Measurements from ENCODE around the gene MPIG6B. TPM values are rescaled to one million over a fixed set of nuclear protein-coding genes. Genes with fewer than 3 reads are reported as not detected.

Gene MPIG6B
- not detected for total RNA-seq
- polyA plus RNA-seq, result 0.08 TPM

GRCh38 chr6:31723245-31723979 lies at the start of gene MPIG6B:
TSS of gene MPIG6B (plus strand) at chr6:31723373. CDS start at chr6:31723384, 11 bp downstream.
- POLR2A ChIA-PET, result interaction anchor here (0.6 to 0.7 kb wide), 2 partner anchors 112 to 146 kb away, joined by 3 to 4 read pairs; no protein-coding TSS in a partner anchor
- H3K27ac Mint-ChIP-seq, result peak within 1 kb of the TSS in 3 of 8 donors; percentile 20 to 64 (median 46)

GRCh38 chr6:31676322-31676903 lies 46.8 kb upstream of the MPIG6B start:
- CTCF ChIA-PET, result no interaction called here
- Mint-ChIP-seq H3K4me1 (peaks cover 12 to 14% (median 14%) of the 10 kb centered on the region in 3 donors), H3K9me3 (no peaks in the 10 kb centered on the region), H3K27me3 (no peaks in the 10 kb centered on the region), H3K4me3 (peak overlapping the region in 1 of 7 donors; percentile 36), H3K36me3 (peaks cover 0 to 22% (median 7%) of the 10 kb centered on the region in 3 donors), H3K27ac (peak overlapping the region in 4 of 8 donors; percentile 40 to 90 (median 61))
- no peak overlapping the region for H3K27ac ChIP-seq (ENCODE audit: low read depth, low read length)
- POLR2A ChIA-PET, result no interaction called here
- H3K4me3 ChIP-seq (ENCODE audit: low read length), result no peak overlapping the region
- no peaks in the 10 kb centered on the region for H3K9me3 ChIP-seq (ENCODE audit: low read length)
- no peaks in the 10 kb centered on the region for H3K27me3 ChIP-seq (ENCODE audit: insufficient read depth, low read length, poor library complexity, severe bottlenecking)
- H3K4me1 ChIP-seq (ENCODE audit: insufficient read depth, low read length), result peaks cover 7% of the 10 kb centered on the region
- no peak for DNase-seq
- peaks cover 8% of the 10 kb centered on the region for H3K36me3 ChIP-seq (ENCODE audit: insufficient read depth, low read length)

More at GRCh38 chr6:31723245-31723979, at the start of gene MPIG6B:
- DNase-seq, result no peak
- H3K27me3 ChIP-seq (ENCODE audit: insufficient read depth, low read length, poor library complexity, severe bottlenecking), result no peaks in the 10 kb centered on the region
- peaks cover 4% of the 10 kb centered on the region for H3K36me3 ChIP-seq (ENCODE audit: insufficient read depth, low read length)
- H3K4me3 Mint-ChIP-seq, result no peak within 1 kb of the TSS
- no peaks in the 10 kb centered on the region for H3K9me3 ChIP-seq (ENCODE audit: low read length)
- CTCF ChIA-PET, result interaction anchor here (0.9 to 1.3 kb wide), 5 partner anchors 16 to 172 kb away, joined by 3 to 4 read pairs (median 3); partner anchors contain the start of gene MSH5
- H3K4me3 ChIP-seq (ENCODE audit: low read length), result no peak within 1 kb of the TSS
- H3K27me3 Mint-ChIP-seq, result peaks cover 0 to 2% of the 10 kb centered on the region in 2 donors
- H3K27ac ChIP-seq (ENCODE audit: low read depth, low read length), result no peak within 1 kb of the TSS
- peaks cover 17% of the 10 kb centered on the region for H3K4me1 ChIP-seq (ENCODE audit: insufficient read depth, low read length)
- peaks cover 0 to 10% (median 2%) of the 10 kb centered on the region in 3 donors for H3K36me3 Mint-ChIP-seq
- H3K4me1 Mint-ChIP-seq, result peaks cover 10 to 15% (median 13%) of the 10 kb centered on the region in 3 donors
- no peaks in the 10 kb centered on the region for H3K9me3 Mint-ChIP-seq

GRCh38 chr6:31676904-31677303 lies 46.3 kb upstream of the MPIG6B start:
- peaks cover 10% of the 10 kb centered on the region for H3K4me1 ChIP-seq (ENCODE audit: insufficient read depth, low read length)
- ChIA-PET POLR2A (no interaction called here), CTCF (interaction anchor here (2.0 kb wide), 1 partner anchor 153 kb away, joined by 6 read pairs; no protein-coding TSS in a partner anchor)
- H3K4me1 Mint-ChIP-seq, result peaks cover 16 to 19% (median 16%) of the 10 kb centered on the region in 3 donors
- H3K27ac ChIP-seq (ENCODE audit: low read depth, low read length), result no peak overlapping the region
- no peaks in the 10 kb centered on the region for H3K27me3 ChIP-seq (ENCODE audit: insufficient read depth, low read length, poor library complexity, severe bottlenecking)
- peaks cover 0 to 17% (median 7%) of the 10 kb centered on the region in 3 donors for H3K36me3 Mint-ChIP-seq
- H3K9me3 Mint-ChIP-seq, result no peaks in the 10 kb centered on the region
- H3K36me3 ChIP-seq (ENCODE audit: insufficient read depth, low read length), result peaks cover 3% of the 10 kb centered on the region
- DNase-seq, result no peak
- H3K27me3 Mint-ChIP-seq, result no peaks in the 10 kb centered on the region
- no peaks in the 10 kb centered on the region for H3K9me3 ChIP-seq (ENCODE audit: low read length)
- H3K27ac Mint-ChIP-seq, result peak overlapping the region in 3 of 8 donors; percentile 40 to 90 (median 55)
- H3K4me3 ChIP-seq (ENCODE audit: low read length), result no peak overlapping the region
- peak overlapping the region in 1 of 7 donors; percentile 36 for H3K4me3 Mint-ChIP-seq

GRCh38 chr6:31677955-31678354 lies 45.2 kb upstream of the MPIG6B start:
- Histone ChIP-seq H3K27me3 (ENCODE audit: insufficient read depth, low read length, poor library complexity, severe bottlenecking) (no peaks in the 10 kb centered on the region), H3K36me3 (ENCODE audit: insufficient read depth, low read length) (no peaks in the 10 kb centered on the region), H3K9me3 (ENCODE audit: low read length) (no peaks in the 10 kb centered on the region), H3K4me3 (ENCODE audit: low read length) (no peak overlapping the region), H3K27ac (ENCODE audit: low read depth, low read length) (no peak overlapping the region), H3K4me1 (ENCODE audit: insufficient read depth, low read length) (peaks cover 10% of the 10 kb centered on the region)
- Mint-ChIP-seq H3K27me3 (no peaks in the 10 kb centered on the region), H3K27ac (peak overlapping the region in 2 of 8 donors; percentile 28 to 69), H3K4me1 (peaks cover 16 to 21% (median 16%) of the 10 kb centered on the region in 3 donors), H3K36me3 (peaks cover 0 to 8% (median 6%) of the 10 kb centered on the region in 3 donors), H3K9me3 (no peaks in the 10 kb centered on the region), H3K4me3 (peak overlapping the region in 1 of 7 donors; percentile 70)
- no peak for DNase-seq
- ChIA-PET POLR2A (interaction anchor here (0.7 kb wide), 1 partner anchor 447 kb away, joined by 4 read pairs; no protein-coding TSS in a partner anchor), CTCF (interaction anchor here (2.0 kb wide), 1 partner anchor 152 kb away, joined by 6 read pairs; no protein-coding TSS in a partner anchor)

GRCh38 chr6:31680226-31681134 lies 42.7 kb upstream of the MPIG6B start, which contains the start of gene LY6G5C:
TSS of gene LY6G5C (minus strand) at chr6:31681067. CDS start at chr6:31680373, 694 bp downstream.
- Mint-ChIP-seq H3K4me1 (peaks cover 16 to 21% (median 16%) of the 10 kb centered on the region in 3 donors), H3K4me3 (peak within 1 kb of the TSS; percentile 80 to 97 (median 87)), H3K27ac (peak within 1 kb of the TSS; percentile 32 to 93 (median 88)), H3K9me3 (no peaks in the 10 kb centered on the region), H3K36me3 (peaks cover 0 to 6% (median 4%) of the 10 kb centered on the region in 3 donors), H3K27me3 (no peaks in the 10 kb centered on the region)
- H3K4me3 ChIP-seq (ENCODE audit: low read length), result peak within 1 kb of the TSS; percentile 66
- peak; percentile 33 to 72 (median 45) for DNase-seq
- ChIA-PET POLR2A (interaction anchor here (0.8 to 1.2 kb wide), 2 partner anchors 149 to 151 kb away, joined by 3 read pairs; no protein-coding TSS in a partner anchor), CTCF (interaction anchor here (0.7 to 1.9 kb wide), 8 partner anchors 19 to 367 kb away, joined by 3 to 12 read pairs (median 4); partner anchors contain the start of gene ABHD16A)
- H3K27me3 ChIP-seq (ENCODE audit: insufficient read depth, low read length, poor library complexity, severe bottlenecking), result no peaks in the 10 kb centered on the region
- H3K27ac ChIP-seq (ENCODE audit: low read depth, low read length), result peak within 1 kb of the TSS; percentile 28
- no peaks in the 10 kb centered on the region for H3K9me3 ChIP-seq (ENCODE audit: low read length)
- peaks cover 10% of the 10 kb centered on the region for H3K4me1 ChIP-seq (ENCODE audit: insufficient read depth, low read length)
- H3K36me3 ChIP-seq (ENCODE audit: insufficient read depth, low read length), result no peaks in the 10 kb centered on the region

- Mint-ChIP-seq H3K27me3 (no peaks in the 10 kb centered on the region), H3K27ac (peak overlapping the region; percentile 32 to 92 (median 81)), H3K4me3 (peak overlapping the region; percentile 80 to 97 (median 87)), H3K36me3 (peaks cover 0 to 12% (median 6%) of the 10 kb centered on the region in 3 donors), H3K4me1 (peaks cover 16 to 21% (median 16%) of the 10 kb centered on the region in 3 donors), H3K9me3 (no peaks in the 10 kb centered on the region)
- H3K4me3 ChIP-seq (ENCODE audit: low read length), result peak overlapping the region; percentile 66
- no peaks in the 10 kb centered on the region for H3K9me3 ChIP-seq (ENCODE audit: low read length)
- peak overlapping the region; percentile 28 for H3K27ac ChIP-seq (ENCODE audit: low read depth, low read length)
- H3K4me1 ChIP-seq (ENCODE audit: insufficient read depth, low read length), result peaks cover 10% of the 10 kb centered on the region
- CTCF ChIA-PET, result interaction anchor here (0.7 to 1.9 kb wide), 7 partner anchors 18 to 366 kb away, joined by 3 to 12 read pairs (median 3); partner anchors contain the start of gene ABHD16A
- peaks cover 4% of the 10 kb centered on the region for H3K36me3 ChIP-seq (ENCODE audit: insufficient read depth, low read length)
- POLR2A ChIA-PET, result interaction anchor here (0.8 to 1.2 kb wide), 2 partner anchors 148 to 150 kb away, joined by 3 read pairs; no protein-coding TSS in a partner anchor
- peak in 4 of 5 donors; percentile 19 to 37 (median 22) for DNase-seq
- H3K27me3 ChIP-seq (ENCODE audit: insufficient read depth, low read length, poor library complexity, severe bottlenecking), result no peaks in the 10 kb centered on the region
These were observed 42.0 kb upstream of the MPIG6B start for GRCh38 chr6:31681135-31681671.
